Stimulated activated CD8-positive, alpha-beta memory T cell treated with anti-CD3 and anti-CD28 coated beads, Interleukin-15, amount 100 ng/mL, for 24 hours (primary cell): ENCODE results near the gene LOXHD1.

Source experiments
- DNase-seq: peaks from one replicate; pipeline ENCODE4 v3.0.0-alpha.2; 2020; ENCODE audit warnings: low read depth

LOXHD1 gene

DNA sequence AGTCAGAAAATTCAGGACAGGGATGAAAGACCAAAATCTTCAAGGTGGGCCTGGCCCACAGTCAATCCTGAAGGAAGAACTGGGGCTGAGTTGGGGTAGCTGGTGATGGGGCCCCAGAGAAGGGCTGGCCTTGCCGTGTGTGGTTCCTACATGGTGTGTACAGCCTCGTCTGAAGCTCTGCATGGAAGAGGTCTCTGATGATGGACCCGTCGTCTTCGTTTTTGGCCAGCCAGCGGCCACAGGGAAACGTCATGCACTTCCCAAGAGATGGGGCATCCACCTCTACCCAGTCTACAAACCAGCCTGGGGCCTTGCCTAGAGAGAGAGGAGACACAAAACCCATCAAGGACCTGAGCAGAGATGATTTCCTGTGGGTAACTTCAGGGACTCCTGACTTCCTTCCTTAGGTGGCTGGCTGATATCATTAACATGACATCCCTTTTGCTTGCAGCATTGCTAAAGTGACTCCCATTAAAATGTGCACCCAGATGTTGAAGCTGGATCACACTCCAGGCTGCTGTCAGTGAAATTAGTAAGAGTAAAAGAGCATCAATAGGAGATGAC lies 115.3 kb downstream of the LOXHD1 start:
- no peak for DNase-seq

DNA sequence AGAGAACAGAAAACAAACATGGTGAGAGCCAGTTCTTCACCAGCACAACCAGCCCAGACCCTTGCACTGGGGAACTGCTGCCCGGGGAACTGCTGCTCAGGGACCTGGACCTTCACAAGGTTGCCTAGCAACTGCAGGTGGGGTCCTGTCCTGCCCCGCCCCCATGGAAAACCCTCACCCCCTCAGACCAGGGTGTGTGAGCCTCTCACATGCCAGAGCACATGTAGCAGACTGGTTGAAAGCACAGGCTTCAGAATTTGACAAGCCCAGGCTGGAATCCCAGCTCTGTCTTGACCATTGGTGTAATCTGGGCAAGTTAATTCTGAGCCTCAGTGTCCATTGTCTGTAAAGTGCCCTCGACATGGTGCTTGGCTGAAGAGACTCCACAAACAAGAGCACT lies 118.6 kb downstream of the LOXHD1 start:
- no peak for DNase-seq

DNA sequence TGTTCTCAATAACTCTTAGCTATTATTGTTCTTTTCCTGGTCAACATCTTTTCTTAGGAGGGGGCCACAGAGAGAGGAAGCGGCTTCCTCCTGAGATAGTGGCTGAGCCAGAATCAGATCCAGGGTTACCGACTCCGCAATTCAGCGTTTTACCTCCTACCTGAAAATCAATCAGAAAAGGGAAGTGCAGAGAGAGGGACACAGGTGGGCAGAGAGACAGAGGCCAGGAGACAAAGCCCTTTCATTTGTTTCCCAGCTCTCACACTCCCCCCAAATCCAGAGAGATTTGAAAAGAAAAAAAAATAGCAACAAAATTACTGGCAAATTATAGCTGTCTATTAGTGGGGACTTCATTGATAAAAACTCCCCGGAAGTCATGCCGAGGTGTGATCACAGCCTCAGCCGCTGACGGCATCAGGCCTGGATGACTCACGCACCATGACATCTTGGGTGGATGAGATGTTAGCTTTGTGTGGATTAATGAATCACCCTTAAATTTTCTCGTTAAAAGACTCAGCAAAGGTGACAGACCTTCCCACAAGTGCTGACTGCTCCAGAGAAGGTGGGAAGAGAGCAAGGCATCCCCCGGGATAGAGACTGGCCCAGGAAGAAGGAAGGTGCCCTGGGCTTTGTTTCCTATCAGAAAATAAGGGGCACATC lies 120.7 kb downstream of the LOXHD1 start:
- no peak for DNase-seq

DNA sequence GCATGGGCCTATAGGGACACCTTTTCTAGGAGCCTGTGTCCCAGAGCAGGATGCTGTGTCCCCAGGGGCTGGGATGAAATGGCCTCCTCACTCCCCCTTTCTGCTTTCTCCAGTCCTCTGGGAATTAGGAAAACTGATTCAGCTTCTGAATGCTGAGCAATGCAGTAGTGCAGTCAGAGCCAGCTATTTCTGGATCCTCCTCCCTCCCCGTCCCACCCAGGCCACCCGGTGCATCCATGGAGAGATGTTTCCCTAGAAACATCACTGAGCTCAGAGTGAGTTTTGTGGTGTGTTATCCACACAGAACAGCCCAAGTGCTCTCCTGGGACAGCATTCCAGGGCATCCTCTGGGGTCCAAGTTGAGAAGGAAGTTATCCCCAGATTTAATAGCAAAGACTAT lies 125.5 kb downstream of the LOXHD1 start:
- DNase-seq = no peak

DNA sequence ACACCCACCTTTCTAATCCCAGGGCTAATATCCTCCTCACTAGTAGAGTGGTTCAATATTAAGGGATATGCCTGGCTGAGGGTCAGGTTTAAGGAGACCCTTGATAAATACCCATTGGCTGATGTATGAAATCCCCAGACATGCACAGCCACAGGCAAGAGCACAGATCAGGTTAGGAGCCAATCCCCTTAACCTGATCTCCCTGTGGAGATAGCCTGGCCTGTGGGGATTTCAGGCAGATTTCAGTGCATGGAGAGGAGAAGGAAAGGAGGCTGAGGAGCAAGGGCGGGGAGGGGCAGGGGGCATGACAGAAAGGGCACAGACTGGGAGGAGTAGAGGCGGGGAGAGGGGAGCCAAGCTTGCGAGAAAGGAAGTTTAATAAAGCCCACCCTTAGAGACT lies 129.0 kb downstream of the LOXHD1 start:
- no peak for DNase-seq

- DNase-seq = no peak
Measured at GRCh38 chr18:46519870-46520269, 137.2 kb downstream of the LOXHD1 start.

GRCh38 chr18:46518438-46518837 lies 138.6 kb downstream of the LOXHD1 start:
- no peak for DNase-seq

DNA sequence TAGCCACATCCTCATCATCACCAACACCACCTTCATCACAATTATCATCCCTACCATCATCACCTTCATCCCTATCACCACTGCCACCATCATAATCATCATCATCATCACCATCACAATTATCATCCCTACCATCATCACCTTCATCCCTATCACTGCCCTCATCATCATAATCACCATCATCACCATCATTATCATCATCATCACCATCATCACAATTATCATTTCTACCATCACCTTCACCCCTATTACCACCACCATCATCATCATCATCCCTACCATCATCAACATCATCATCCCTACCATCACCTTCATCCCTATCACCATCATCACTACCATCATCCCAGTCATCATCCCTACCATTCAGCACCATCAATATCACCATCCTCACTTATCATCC lies 140.5 kb downstream of the LOXHD1 start:
- no peak for DNase-seq

GRCh38 chr18:46510386-46510785 lies 146.6 kb downstream of the LOXHD1 start:
- DNase-seq = no peak

- no peak for DNase-seq
Measured at GRCh38 chr18:46509530-46509929, 147.5 kb downstream of the LOXHD1 start.

- no peak for DNase-seq
Measured at GRCh38 chr18:46506974-46507586, 149.9 kb downstream of the LOXHD1 start.

DNA sequence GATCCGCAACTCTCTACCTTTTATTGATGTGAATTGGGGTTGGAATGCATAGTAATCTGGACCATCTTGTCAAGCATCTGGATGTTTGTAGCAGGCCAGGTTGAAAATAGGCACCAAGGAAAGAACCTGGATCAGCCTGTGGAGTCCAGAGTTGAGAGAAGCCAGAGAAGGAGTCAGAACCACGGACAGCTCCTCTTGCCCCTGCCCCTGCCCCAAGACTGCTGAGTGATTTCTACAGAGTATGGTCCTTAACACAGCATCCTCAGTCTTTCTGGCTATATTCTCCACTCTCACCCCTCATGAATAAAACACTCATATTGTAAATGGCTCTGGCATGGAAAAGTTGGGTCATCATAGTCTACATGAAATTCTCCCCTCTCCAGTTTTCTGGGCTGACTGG lies 154.6 kb downstream of the LOXHD1 start:
- no peak for DNase-seq

DNA sequence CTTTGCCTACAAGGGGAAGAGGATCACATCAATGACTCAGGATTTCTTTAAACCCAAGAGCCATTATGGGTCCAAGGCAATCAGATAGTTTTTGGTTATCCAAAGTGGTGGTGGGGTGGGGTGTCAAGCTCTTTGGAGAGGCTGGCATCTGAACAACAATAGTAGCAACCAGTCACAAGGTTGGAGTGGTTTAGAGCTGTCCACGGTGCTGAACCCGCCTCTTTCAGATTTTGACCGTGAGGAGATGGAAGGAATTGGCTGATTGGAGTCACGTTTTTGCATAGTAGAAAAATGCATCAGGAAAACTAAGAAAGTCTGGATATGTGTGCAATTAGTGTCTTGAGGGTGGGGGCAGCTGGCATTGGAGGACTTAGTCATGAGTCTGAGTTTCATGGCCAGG lies 159.9 kb downstream of the LOXHD1 start:
- no peak for DNase-seq

- no peak for DNase-seq
Measured at GRCh38 chr18:46488471-46489213, 168.4 kb downstream of the LOXHD1 start.

- DNase-seq = no peak
Measured at GRCh38 chr18:46485675-46486194, 171.3 kb downstream of the LOXHD1 start.

- DNase-seq = no peak
Measured at GRCh38 chr18:46484971-46485370, 172.0 kb downstream of the LOXHD1 start.

GRCh38 chr18:46482831-46483230 lies 174.2 kb downstream of the LOXHD1 start:
- DNase-seq = no peak

DNA sequence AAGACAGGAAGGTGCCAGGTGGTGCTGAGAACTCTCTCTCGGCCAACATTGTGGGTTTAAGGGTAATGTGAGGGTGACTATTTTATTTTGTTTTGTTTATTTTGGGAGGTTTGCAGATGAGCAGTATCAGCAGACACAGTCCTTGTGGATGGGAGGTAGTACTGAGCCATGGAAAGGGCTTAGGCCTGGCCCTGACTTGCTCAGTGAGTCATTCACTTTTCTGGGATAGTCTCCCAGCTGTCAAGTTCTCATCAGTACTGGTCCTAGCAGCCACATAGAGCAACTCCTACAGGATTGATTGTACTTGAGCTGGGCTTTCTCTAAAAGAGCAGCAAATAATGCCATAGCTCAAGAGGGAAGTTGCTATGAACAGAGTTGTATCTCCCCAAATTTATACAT lies 175.2 kb downstream of the LOXHD1 start:
- no peak for DNase-seq

- DNase-seq = peak; percentile 11
Measured at GRCh38 chr18:46481048-46481846, 175.8 kb downstream of the LOXHD1 start.

- no peak for DNase-seq
Measured at GRCh38 chr18:46480226-46480625, 176.8 kb downstream of the LOXHD1 start.

- no peak for DNase-seq
Measured at GRCh38 chr18:46478796-46479195, 178.2 kb downstream of the LOXHD1 start.

GRCh38 chr18:46477425-46478011 lies 179.5 kb downstream of the LOXHD1 start:
- DNase-seq = no peak
